Activated naive CD8-positive, alpha-beta T cell treated with anti-CD3 and anti-CD28 coated beads, Interleukin-2, amount 50 U/mL, for 24 hours (primary cell): ENCODE measurements around the gene NLGN1.
"Not testable (repeated sequence)": the region's sequence is repeated elsewhere in the genome, so short reads cannot be mapped to it uniquely, and the experiment has no call there.

Experiments used
- ATAC-seq: fragments of 150-1000 bp; cut with Tn5 transposase; one replicate; pipeline ENCODE4 v1.10.0; 2021
- DNase-seq: peaks from one replicate; pipeline ENCODE4 v3.0.0; 2021
- H3K27ac Mint-ChIP-seq: one replicate; pipeline ENCODE4 v1.8.0; 2021; ENCODE audit warnings: mild to moderate bottlenecking, mixed read lengths
- H3K27me3 Mint-ChIP-seq: one replicate; pipeline ENCODE4 v1.8.0; 2021; ENCODE audit warnings: mixed read lengths
- H3K36me3 Mint-ChIP-seq: one replicate; pipeline ENCODE4 v1.8.0; 2021; ENCODE audit warnings: low read depth, mixed read lengths
- H3K4me1 Mint-ChIP-seq: one replicate; pipeline ENCODE4 v1.8.0; 2021; ENCODE audit warnings: mixed read lengths
- H3K4me3 Mint-ChIP-seq: one replicate; pipeline ENCODE4 v1.8.0; 2021; ENCODE audit warnings: mild to moderate bottlenecking, moderate library complexity, mixed read lengths
- H3K9me3 Mint-ChIP-seq: one replicate; pipeline ENCODE4 v1.8.0; 2021; ENCODE audit warnings: mixed read lengths

NLGN1 gene

GRCh38 chr3:173403376-173403775 lies 5.8 kb downstream of the NLGN1 start:
- peaks cover 5% of the 10 kb centered on the region for H3K9me3 Mint-ChIP-seq
- no peaks in the 10 kb centered on the region for H3K4me1 Mint-ChIP-seq
- no peak for ATAC-seq
- no peak overlapping the region for H3K27ac Mint-ChIP-seq
- peaks cover 16% of the 10 kb centered on the region for H3K27me3 Mint-ChIP-seq
- H3K36me3 Mint-ChIP-seq = no peaks in the 10 kb centered on the region
- no peak overlapping the region for H3K4me3 Mint-ChIP-seq
- DNase-seq = no peak

- Mint-ChIP-seq H3K9me3 (peaks cover 5% of the 10 kb centered on the region), H3K36me3 (no peaks in the 10 kb centered on the region), H3K27me3 (peaks cover 9% of the 10 kb centered on the region), H3K4me1 (no peaks in the 10 kb centered on the region), H3K4me3 (no peak overlapping the region), H3K27ac (no peak overlapping the region)
- no peak for DNase-seq
- ATAC-seq = no peak
Observed at GRCh38 chr3:173404156-173404555, 6.6 kb downstream of the NLGN1 start.

- no peak for DNase-seq
- H3K9me3 Mint-ChIP-seq = no peaks in the 10 kb centered on the region
- no peak overlapping the region for H3K4me3 Mint-ChIP-seq
- H3K36me3 Mint-ChIP-seq = no peaks in the 10 kb centered on the region
- no peaks in the 10 kb centered on the region for H3K4me1 Mint-ChIP-seq
- no peak overlapping the region for H3K27ac Mint-ChIP-seq
- no peak for ATAC-seq
- no peaks in the 10 kb centered on the region for H3K27me3 Mint-ChIP-seq
Observed at GRCh38 chr3:173410436-173410835, 12.9 kb downstream of the NLGN1 start.

- Mint-ChIP-seq H3K9me3 (no peaks in the 10 kb centered on the region), H3K4me1 (no peaks in the 10 kb centered on the region), H3K27me3 (no peaks in the 10 kb centered on the region), H3K36me3 (no peaks in the 10 kb centered on the region), H3K27ac (no peak overlapping the region), H3K4me3 (no peak overlapping the region)
- DNase-seq = no peak
- no peak for ATAC-seq
Observed at GRCh38 chr3:173410849-173411248, 13.3 kb downstream of the NLGN1 start.

- no peak overlapping the region for H3K4me3 Mint-ChIP-seq
Observed at GRCh38 chr3:173411375-173411973, 13.9 kb downstream of the NLGN1 start.

GRCh38 chr3:173416070-173416469 lies 18.5 kb downstream of the NLGN1 start:
- no peaks in the 10 kb centered on the region for H3K9me3 Mint-ChIP-seq

More at GRCh38 chr3:173411375-173411973, 13.9 kb downstream of the NLGN1 start:
- Mint-ChIP-seq H3K36me3 (no peaks in the 10 kb centered on the region), H3K4me1 (no peaks in the 10 kb centered on the region), H3K27me3 (no peaks in the 10 kb centered on the region), H3K9me3 (no peaks in the 10 kb centered on the region), H3K27ac (no peak overlapping the region)
- ATAC-seq = no peak
- DNase-seq = no peak

GRCh38 chr3:173429076-173429475 lies 31.5 kb downstream of the NLGN1 start:
- H3K9me3 Mint-ChIP-seq = peaks cover 20% of the 10 kb centered on the region
- H3K27ac Mint-ChIP-seq = no peak overlapping the region
- ATAC-seq (no peak), DNase-seq (no peak)
- no peak overlapping the region for H3K4me3 Mint-ChIP-seq
- H3K4me1 Mint-ChIP-seq = no peaks in the 10 kb centered on the region
- no peaks in the 10 kb centered on the region for H3K27me3 Mint-ChIP-seq
- H3K36me3 Mint-ChIP-seq = no peaks in the 10 kb centered on the region

More at GRCh38 chr3:173416070-173416469, 18.5 kb downstream of the NLGN1 start:
- DNase-seq (no peak), ATAC-seq (no peak)
- H3K4me1 Mint-ChIP-seq = no peaks in the 10 kb centered on the region
- no peak overlapping the region for H3K4me3 Mint-ChIP-seq
- no peaks in the 10 kb centered on the region for H3K36me3 Mint-ChIP-seq
- H3K27ac Mint-ChIP-seq = no peak overlapping the region
- no peaks in the 10 kb centered on the region for H3K27me3 Mint-ChIP-seq

GRCh38 chr3:173429527-173429926 lies 32.0 kb downstream of the NLGN1 start:
- H3K36me3 Mint-ChIP-seq = no peaks in the 10 kb centered on the region
- H3K4me1 Mint-ChIP-seq = no peaks in the 10 kb centered on the region
- DNase-seq (no peak), ATAC-seq (no peak)
- no peaks in the 10 kb centered on the region for H3K27me3 Mint-ChIP-seq
- no peak overlapping the region for H3K27ac Mint-ChIP-seq
- H3K9me3 Mint-ChIP-seq = peaks cover 20% of the 10 kb centered on the region
- no peak overlapping the region for H3K4me3 Mint-ChIP-seq

- H3K4me1 Mint-ChIP-seq = no peaks in the 10 kb centered on the region
- H3K4me3 Mint-ChIP-seq = no peak overlapping the region
- ATAC-seq = no peak
- H3K36me3 Mint-ChIP-seq = no peaks in the 10 kb centered on the region
- no peaks in the 10 kb centered on the region for H3K27me3 Mint-ChIP-seq
- peaks cover 20% of the 10 kb centered on the region for H3K9me3 Mint-ChIP-seq
- DNase-seq = no peak
- no peak overlapping the region for H3K27ac Mint-ChIP-seq
Observed at GRCh38 chr3:173430576-173430975, 33.0 kb downstream of the NLGN1 start.

GRCh38 chr3:173439004-173439403 lies 41.5 kb downstream of the NLGN1 start:
- no peaks in the 10 kb centered on the region for H3K36me3 Mint-ChIP-seq
- H3K4me1 Mint-ChIP-seq = no peaks in the 10 kb centered on the region
- H3K27ac Mint-ChIP-seq = no peak overlapping the region

GRCh38 chr3:173440514-173440913 lies 43.0 kb downstream of the NLGN1 start:
- no peak overlapping the region for H3K4me3 Mint-ChIP-seq
- H3K27me3 Mint-ChIP-seq = no peaks in the 10 kb centered on the region
- H3K9me3 Mint-ChIP-seq = no peaks in the 10 kb centered on the region
- H3K36me3 Mint-ChIP-seq = no peaks in the 10 kb centered on the region
- DNase-seq (no peak), ATAC-seq (no peak)
- no peak overlapping the region for H3K27ac Mint-ChIP-seq
- no peaks in the 10 kb centered on the region for H3K4me1 Mint-ChIP-seq

More at GRCh38 chr3:173439004-173439403, 41.5 kb downstream of the NLGN1 start:
- DNase-seq (no peak), ATAC-seq (no peak)
- Mint-ChIP-seq H3K4me3 (no peak overlapping the region), H3K27me3 (no peaks in the 10 kb centered on the region), H3K9me3 (no peaks in the 10 kb centered on the region)

- H3K4me1 Mint-ChIP-seq, DNase-seq, H3K4me3 Mint-ChIP-seq, ATAC-seq, H3K27me3 Mint-ChIP-seq, H3K27ac Mint-ChIP-seq, H3K9me3 Mint-ChIP-seq, H3K36me3 Mint-ChIP-seq: not testable (repeated sequence)
Observed at GRCh38 chr3:173451561-173451960, 54.0 kb downstream of the NLGN1 start.

- H3K36me3 Mint-ChIP-seq = no peaks in the 10 kb centered on the region
Observed at GRCh38 chr3:173463250-173463649, 65.7 kb downstream of the NLGN1 start.

GRCh38 chr3:173465112-173465511 lies 67.6 kb downstream of the NLGN1 start:
- no peak overlapping the region for H3K27ac Mint-ChIP-seq
- no peak overlapping the region for H3K4me3 Mint-ChIP-seq
- ATAC-seq (no peak), DNase-seq (no peak)
- no peaks in the 10 kb centered on the region for H3K4me1 Mint-ChIP-seq
- peaks cover 4% of the 10 kb centered on the region for H3K9me3 Mint-ChIP-seq
- no peaks in the 10 kb centered on the region for H3K27me3 Mint-ChIP-seq
- no peaks in the 10 kb centered on the region for H3K36me3 Mint-ChIP-seq

More at GRCh38 chr3:173463250-173463649, 65.7 kb downstream of the NLGN1 start:
- Mint-ChIP-seq H3K4me1 (no peaks in the 10 kb centered on the region), H3K27me3 (no peaks in the 10 kb centered on the region), H3K4me3 (no peak overlapping the region), H3K9me3 (peaks cover 4% of the 10 kb centered on the region), H3K27ac (no peak overlapping the region)
- no peak for ATAC-seq
- DNase-seq = no peak

GRCh38 chr3:173465898-173466678 lies 68.5 kb downstream of the NLGN1 start:
- Mint-ChIP-seq H3K4me1 (no peaks in the 10 kb centered on the region), H3K27me3 (no peaks in the 10 kb centered on the region), H3K4me3 (no peak overlapping the region), H3K36me3 (no peaks in the 10 kb centered on the region), H3K27ac (no peak overlapping the region), H3K9me3 (peaks cover 4% of the 10 kb centered on the region)
- ATAC-seq (no peak), DNase-seq (no peak)
